IMR-90 (cell line): Measurements from ENCODE around the gene RNF212. TPM values are rescaled to one million over a fixed set of nuclear protein-coding genes. Genes with fewer than 3 reads are reported as not detected.
A peak's percentile ranks its signal among the peaks of the same experiment; 100 is the strongest.

Experiments used
- ATAC-seq: fragments of 200-7000 bp; cut with Tn5 transposase; 2 replicates; pipeline ENCODE4 v1.9.1; 2020; ENCODE audit warnings: low read depth, mild to moderate bottlenecking, moderate library complexity
- BruUV-seq: library from RNA; stranded (reverse); fragments of 400-500 nt; replicated peaks from 2 replicates; lab custom pipeline; 2021; lab: Mats Ljungman, UMichigan
- CTCF ChIA-PET: fragments of 300-600 bp; formaldehyde crosslinking; extraction: SDS; loops from one replicate; lab custom pipeline; 2021; ENCODE audit warnings: antibody characterized with exemption; lab: Yijun Ruan, JAX
- POLR2A ChIA-PET: fragments of 300-600 bp; sonication (Branson Sonifier 250); formaldehyde crosslinking; loops from one replicate; lab custom pipeline; 2022; ENCODE audit warnings: antibody characterized with exemption; ENCODE audit not compliant: unreplicated experiment; lab: Charles Lee
- DNase-seq: peaks from one replicate; pipeline ENCODE4 v3.0.0; 2013
- H2AFZ ChIP-seq: replicated peaks from 2 replicates; pipeline ENCODE3; 2013; ENCODE audit warnings: low read length, mild to moderate bottlenecking; ENCODE audit not compliant: poor library complexity
- H2AK5ac ChIP-seq: 2 replicates; pipeline ENCODE4 v1.6.1; 2013; ENCODE audit warnings: low read depth, low read length, inconsistent platforms
- H2AK9ac ChIP-seq: replicated peaks from 2 replicates; pipeline ENCODE3; 2013; ENCODE audit warnings: mild to moderate bottlenecking, low read depth, low read length, moderate library complexity; ENCODE audit not compliant: poor library complexity
- H2BK120ac ChIP-seq: 2 replicates; pipeline ENCODE4 v1.6.1; 2013; ENCODE audit warnings: low read depth, low read length, inconsistent platforms
- H2BK15ac ChIP-seq: 3 replicates; pipeline ENCODE4 v1.6.1; 2013; ENCODE audit warnings: low read depth, low read length, inconsistent platforms
- H2BK20ac ChIP-seq: 2 replicates; pipeline ENCODE4 v1.6.1; 2013; ENCODE audit warnings: low read depth, mild to moderate bottlenecking, inconsistent platforms, low read length, moderate library complexity
- H2BK5ac ChIP-seq: 2 replicates; pipeline ENCODE4 v1.6.1; 2013; ENCODE audit warnings: mild to moderate bottlenecking, low read depth, low read length, inconsistent platforms; ENCODE audit not compliant: poor library complexity, severe bottlenecking
- H3K14ac ChIP-seq: replicated peaks from 2 replicates; pipeline ENCODE4 v1.6.1; 2013; ENCODE audit warnings: low read depth, low read length, inconsistent platforms
- H3K18ac ChIP-seq: 2 replicates; pipeline ENCODE4 v1.6.1; 2013; ENCODE audit warnings: low read depth, low read length, control low read depth
- H3K23ac ChIP-seq: 2 replicates; pipeline ENCODE4 v1.6.1; 2013; ENCODE audit warnings: low read depth, low read length, inconsistent platforms
- H3K27ac ChIP-seq: 2 replicates; pipeline ENCODE4 v1.5.1; 2013; ENCODE audit warnings: mild to moderate bottlenecking, control low read depth, low read length; ENCODE audit not compliant: insufficient read depth
- H3K27me3 ChIP-seq: 2 replicates; pipeline ENCODE4 v1.6.1; 2013; ENCODE audit warnings: low read length; ENCODE audit not compliant: control insufficient read depth, insufficient read depth
- H3K36me3 ChIP-seq: 2 replicates; pipeline ENCODE4 v1.6.1; 2013; ENCODE audit warnings: low read length, mixed read lengths; ENCODE audit not compliant: control insufficient read depth, insufficient read depth
- H3K4ac ChIP-seq: 2 replicates; pipeline ENCODE4 v1.6.1; 2013; ENCODE audit warnings: low read depth, low read length, inconsistent platforms
- H3K4me1 ChIP-seq: 2 replicates; pipeline ENCODE4 v1.6.1; 2013; ENCODE audit warnings: low read length, mixed read lengths; ENCODE audit not compliant: control insufficient read depth, insufficient read depth
- H3K4me2 ChIP-seq: 2 replicates; pipeline ENCODE4 v1.6.1; 2013; ENCODE audit warnings: low read depth, mild to moderate bottlenecking, control low read depth, low read length, moderate library complexity
- H3K4me3 ChIP-seq: 2 replicates; pipeline ENCODE4 v1.5.1; 2013; ENCODE audit warnings: low read depth, mild to moderate bottlenecking, control low read depth, low read length, moderate library complexity; ENCODE audit not compliant: insufficient read depth
- H3K56ac ChIP-seq: 2 replicates; pipeline ENCODE4 v1.6.1; 2013; ENCODE audit warnings: low read length, inconsistent platforms; ENCODE audit not compliant: insufficient read depth; ENCODE audit errors: extremely low read depth
- H3K79me1 ChIP-seq, 2 experiments: 2 replicates each; pipeline ENCODE4 v1.6.1; 2013; ENCODE audit warnings: low read length in 2 of 2, inconsistent platforms in 1 of 2, low read depth in 1 of 2
- H3K9ac ChIP-seq: 2 replicates; pipeline ENCODE4 v1.6.1; 2013; ENCODE audit warnings: low read depth, low read length, control low read depth
- H3K9me1 ChIP-seq: 2 replicates; pipeline ENCODE4 v1.6.1; 2013; ENCODE audit warnings: low read length, inconsistent platforms; ENCODE audit not compliant: insufficient read depth
- H3K9me3 ChIP-seq: 2 replicates; pipeline ENCODE4 v1.6.1; 2013; ENCODE audit warnings: low read length; ENCODE audit not compliant: control insufficient read depth, insufficient read depth
- H4K20me1 ChIP-seq: 2 replicates; pipeline ENCODE4 v1.6.1; 2013; ENCODE audit warnings: low read length, inconsistent platforms; ENCODE audit not compliant: insufficient read depth
- H4K5ac ChIP-seq: 2 replicates; pipeline ENCODE4 v1.6.1; 2013; ENCODE audit warnings: mild to moderate bottlenecking, low read depth, low read length, control low read depth
- H4K8ac ChIP-seq, 2 experiments: 2 replicates each; pipeline ENCODE4 v1.6.1; 2013; ENCODE audit warnings: low read depth in 2 of 2, low read length in 2 of 2, control low read depth in 1 of 2, inconsistent platforms in 1 of 2
- H4K91ac ChIP-seq: 2 replicates; pipeline ENCODE4 v1.6.1; 2013; ENCODE audit warnings: low read depth, low read length, inconsistent platforms; ENCODE audit not compliant: insufficient read depth
- RCOR1 ChIP-seq: IDR thresholded peaks from 2 replicates; pipeline ENCODE4 v1.6.1; 2012; ENCODE audit warnings: mild to moderate bottlenecking, low read length, improper control_type of control experiment; ENCODE audit not compliant: insufficient replicate concordance
- WGBS, 2 experiments: methylation state at CpG; one replicate each; pipeline versions ENCODE4 v1.1.5 to v1.1.7; 2013; ENCODE audit warnings: missing lambda C conversion rate in 2 of 2; ENCODE audit not compliant: insufficient read length in 1 of 2; ENCODE audit errors: extremely low coverage in 2 of 2; 5-methylcytosine and 5-hydroxymethylcytosine counted together
- dilution Hi-C: fragments of 300-500 bp; cut with HindIII; formaldehyde crosslinking; loops from one replicate; pipeline ENCODE4 v1.14.3; 2018; ENCODE audit warnings: low sequenced_read_pairs; ENCODE audit not compliant: unreplicated experiment
- in situ Hi-C: fragments of 300-500 bp; cut with MboI; formaldehyde crosslinking; loops from 3 replicates; pipeline ENCODE4 v1.14.3; 2019; ENCODE audit warnings: low sequenced_read_pairs, inconsistent platforms, mixed read lengths
- intact Hi-C: fragments of 100-400 bp; cut with micrococcal nuclease; formaldehyde crosslinking; loops from 2 replicates; pipeline ENCODE4 v1.10.0; 2022
- polyA plus RNA-seq, 3 experiments: library from polyadenylated mRNA; depleted of rRNA; stranded (reverse); fragments of >200 nt; gene quantifications; 2 replicates each; pipeline ENCODE4 v1.2.3, GENCODE V29; 2012; ENCODE audit warnings: low replicate concordance in 1 of 3
- total RNA-seq: library from RNA; depleted of rRNA; stranded (reverse); fragments of >200 nt; gene quantifications from 2 replicates; pipeline ENCODE4 v1.2.3, GENCODE V29; 2012
- TF ChIP-seq, protein P1 (sequence below): fragments of 150-350 bp; IDR thresholded peaks from 2 replicates; pipeline ENCODE4 v1.6.1; 2016; ENCODE audit warnings: low read depth, mild to moderate bottlenecking, low read length, moderate library complexity, borderline replicate concordance

RNF212 gene
- total and polyA plus RNA-seq, 2 of the 4 experiments (the other 2 are of a cell fraction) = under 0.01 to 0.51 TPM

DNA sequence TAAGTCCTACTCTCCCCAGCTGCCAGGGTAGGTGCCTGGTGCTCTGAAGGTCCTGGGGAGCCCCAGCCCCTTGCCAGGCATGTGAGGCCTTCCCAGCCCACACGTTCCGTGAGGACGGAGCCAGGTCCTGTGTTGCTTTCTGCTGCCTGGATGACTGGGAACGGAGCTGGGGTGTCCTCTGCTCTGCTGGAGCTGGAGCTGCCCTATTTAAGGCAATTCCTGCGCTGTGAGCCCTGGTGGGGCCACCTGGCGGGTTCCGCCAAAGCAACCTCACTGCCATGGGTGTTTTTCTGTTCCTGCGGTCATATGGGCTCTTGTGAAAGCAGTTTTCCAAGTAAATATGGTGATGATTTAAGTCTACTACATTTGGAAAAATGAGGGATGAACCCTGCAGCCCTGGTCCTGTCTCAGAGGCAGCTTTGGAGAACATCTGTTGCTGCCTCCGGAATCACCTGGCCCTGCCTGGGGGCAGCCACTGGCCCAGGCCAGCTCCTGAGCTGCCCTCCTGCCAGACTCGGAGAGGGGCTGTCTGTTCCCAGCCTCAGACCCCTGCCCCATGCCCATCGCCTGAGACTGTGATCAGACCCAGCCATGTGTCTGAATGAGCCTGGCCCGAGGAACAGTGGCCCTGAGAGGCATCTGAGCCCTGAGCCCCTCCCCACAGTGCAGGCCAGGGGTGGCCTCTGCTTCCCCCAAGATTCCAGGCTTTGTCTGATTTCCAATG, 68.7 kb downstream of the RNF212 start:
- peak overlapping the region; percentile 88 for H2BK5ac ChIP-seq
- peak overlapping the region; percentile 40 for H3K9ac ChIP-seq
- H2BK120ac ChIP-seq = peak overlapping the region; percentile 99
- H3K4me3 ChIP-seq = no peak overlapping the region
- DNase-seq = no peak
- peak overlapping the region; percentile 78 to 95 for H4K8ac ChIP-seq
- peak overlapping the region; percentile 88 for H2AFZ ChIP-seq
- H3K27me3 ChIP-seq = no peaks in the 10 kb centered on the region
- no peak for TF ChIP-seq RCOR1
- TF ChIP-seq, protein P1, sequence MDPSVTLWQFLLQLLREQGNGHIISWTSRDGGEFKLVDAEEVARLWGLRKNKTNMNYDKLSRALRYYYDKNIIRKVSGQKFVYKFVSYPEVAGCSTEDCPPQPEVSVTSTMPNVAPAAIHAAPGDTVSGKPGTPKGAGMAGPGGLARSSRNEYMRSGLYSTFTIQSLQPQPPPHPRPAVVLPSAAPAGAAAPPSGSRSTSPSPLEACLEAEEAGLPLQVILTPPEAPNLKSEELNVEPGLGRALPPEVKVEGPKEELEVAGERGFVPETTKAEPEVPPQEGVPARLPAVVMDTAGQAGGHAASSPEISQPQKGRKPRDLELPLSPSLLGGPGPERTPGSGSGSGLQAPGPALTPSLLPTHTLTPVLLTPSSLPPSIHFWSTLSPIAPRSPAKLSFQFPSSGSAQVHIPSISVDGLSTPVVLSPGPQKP = no peak
- H3K23ac ChIP-seq = peak overlapping the region; percentile 88
- H4K5ac ChIP-seq = peak overlapping the region; percentile 87
- H3K36me3 ChIP-seq = no peaks in the 10 kb centered on the region
- H2AK5ac ChIP-seq = peak overlapping the region; percentile 96
- dilution Hi-C loops (no loop called here), intact Hi-C loops (no loop called here), in situ Hi-C loops (no loop called here)
- H3K56ac ChIP-seq = peak overlapping the region; percentile 68; the same call in 1 of the 2 replicates
- peak overlapping the region; percentile 54 for H3K18ac ChIP-seq
- ATAC-seq = no peak
- peak overlapping the region; percentile 85 for H3K27ac ChIP-seq
- H3K14ac ChIP-seq = peak overlapping the region; percentile 88
- H3K9me3 ChIP-seq = no peaks in the 10 kb centered on the region
- H3K4me1 ChIP-seq = peaks cover 42% of the 10 kb centered on the region
- H2BK20ac ChIP-seq = peak overlapping the region; percentile 96
- H3K9me1 ChIP-seq = peaks cover 30% of the 10 kb centered on the region
- peak overlapping the region; percentile 100 for H4K91ac ChIP-seq
- CTCF ChIA-PET = no interaction called here
- BruUV-seq = no TSS peak
- H2BK15ac ChIP-seq = peak overlapping the region; percentile 97; the same call in 2 of the 3 replicates
- H2AK9ac ChIP-seq = peak overlapping the region; percentile 99
- no peak overlapping the region for H3K4me2 ChIP-seq
- WGBS, 2 experiments = 92% methylated on average over 7 of the region's 12 CpGs; no CpG with 5 or more reads in 1 of the 2 experiments
- peaks cover 5% of the 10 kb centered on the region for H4K20me1 ChIP-seq
- H3K4ac ChIP-seq = peak overlapping the region; percentile 99
- POLR2A ChIA-PET = no interaction called here
- no peaks in the 10 kb centered on the region; a peak in 1 of 4 replicates for H3K79me1 ChIP-seq
